ENCODE data around the gene ING3.

DNA sequence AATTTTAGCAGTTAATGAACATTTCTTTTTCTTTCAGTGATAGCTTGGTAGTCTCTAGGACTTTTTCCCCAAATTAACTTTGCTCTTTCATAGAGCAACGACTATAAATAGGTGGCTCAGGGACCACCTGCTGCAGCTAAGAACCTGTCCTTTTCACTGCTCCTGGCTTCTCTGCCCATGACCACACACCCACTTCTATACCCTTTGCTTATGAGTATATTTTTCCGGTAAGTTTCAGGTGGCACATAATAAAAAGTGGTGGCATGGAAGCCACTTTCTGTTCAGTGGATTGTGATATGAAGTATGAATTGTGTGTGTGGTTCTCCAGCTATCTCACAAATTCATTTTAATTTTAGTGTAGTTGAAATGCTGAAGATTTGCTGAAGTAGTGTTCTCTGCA lies 1.2 kb downstream of the ING3 start:
- TF ChIP-seq EP300 (IDR thresholded peaks at IDR 0.05) (no peak), POLR2A (IDR thresholded peaks at IDR 0.05) (no peak)
- TF ChIP-seq, protein P1, sequence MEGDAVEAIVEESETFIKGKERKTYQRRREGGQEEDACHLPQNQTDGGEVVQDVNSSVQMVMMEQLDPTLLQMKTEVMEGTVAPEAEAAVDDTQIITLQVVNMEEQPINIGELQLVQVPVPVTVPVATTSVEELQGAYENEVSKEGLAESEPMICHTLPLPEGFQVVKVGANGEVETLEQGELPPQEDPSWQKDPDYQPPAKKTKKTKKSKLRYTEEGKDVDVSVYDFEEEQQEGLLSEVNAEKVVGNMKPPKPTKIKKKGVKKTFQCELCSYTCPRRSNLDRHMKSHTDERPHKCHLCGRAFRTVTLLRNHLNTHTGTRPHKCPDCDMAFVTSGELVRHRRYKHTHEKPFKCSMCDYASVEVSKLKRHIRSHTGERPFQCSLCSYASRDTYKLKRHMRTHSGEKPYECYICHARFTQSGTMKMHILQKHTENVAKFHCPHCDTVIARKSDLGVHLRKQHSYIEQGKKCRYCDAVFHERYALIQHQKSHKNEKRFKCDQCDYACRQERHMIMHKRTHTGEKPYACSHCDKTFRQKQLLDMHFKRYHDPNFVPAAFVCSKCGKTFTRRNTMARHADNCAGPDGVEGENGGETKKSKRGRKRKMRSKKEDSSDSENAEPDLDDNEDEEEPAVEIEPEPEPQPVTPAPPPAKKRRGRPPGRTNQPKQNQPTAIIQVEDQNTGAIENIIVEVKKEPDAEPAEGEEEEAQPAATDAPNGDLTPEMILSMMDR (IDR thresholded peaks at IDR 0.05), result no peak

Measured in ovary (tissue), 3 donors.